HEK293 (cell line): ENCODE data around the gene FOXF1.
A peak's percentile ranks its signal among the peaks of the same experiment; 100 is the strongest.

Experiments used
- CTCF ChIA-PET: fragments of 350-600 bp; formaldehyde crosslinking; extraction: SDS; loops from one replicate; lab custom pipeline; 2021; ENCODE audit warnings: antibody characterized with exemption; lab: Yijun Ruan, JAX
- POLR2A ChIA-PET: fragments of 300-600 bp; formaldehyde crosslinking; extraction: SDS; loops from one replicate; lab custom pipeline; 2020; ENCODE audit warnings: antibody characterized with exemption, inconsistent platforms; lab: Yijun Ruan, JAX
- H3K27ac ChIP-seq: fragments of 200-500 bp; sonication (Bioruptor generic); 2 replicates; pipeline ENCODE4 v1.5.1; 2014; ENCODE audit warnings: low read depth, low read length, control low read depth, inconsistent platforms; ENCODE audit errors: extremely low read depth
- H3K36me3 ChIP-seq, 2 experiments: fragments of 200-500 bp in 1 of 2; sonication (Bioruptor generic) in 1 of 2; 1 replicate in 1 of 2; 2 replicates in 1 of 2; pipeline ENCODE4 v1.5.1; 2014 to 2017; ENCODE audit warnings: inconsistent platforms in 2 of 2, low read length in 2 of 2; ENCODE audit not compliant: control insufficient read depth in 2 of 2, insufficient read depth in 1 of 2
- H3K4me1 ChIP-seq: fragments of 200-500 bp; sonication (Bioruptor generic); 2 replicates; pipeline ENCODE4 v1.5.1; 2014; ENCODE audit warnings: mild to moderate bottlenecking, low read length, inconsistent platforms; ENCODE audit not compliant: control insufficient read depth, insufficient read depth
- H3K4me3 ChIP-seq: 2 replicates; pipeline ENCODE4 v1.5.1; 2011; ENCODE audit warnings: low read depth, mild to moderate bottlenecking, control low read depth, low read length, moderate library complexity
- H3K9me3 ChIP-seq: fragments of 200-500 bp; sonication (Bioruptor generic); 2 replicates; pipeline ENCODE4 v1.5.1; 2014; ENCODE audit warnings: low read depth, low read length, inconsistent platforms; ENCODE audit not compliant: control insufficient read depth, insufficient read depth
- EGR2 ChIP-seq: fragments of 450-650 bp; formaldehyde crosslinking; IDR thresholded peaks from 2 replicates; pipeline ENCODE4 v1.5.1; 2016; ENCODE audit warnings: low read depth, missing biosample characterization, missing genetic modification characterization
- KLF16 ChIP-seq: fragments of 450-650 bp; formaldehyde crosslinking; IDR thresholded peaks from 2 replicates; pipeline ENCODE4 v1.5.1; 2017; ENCODE audit warnings: missing biosample characterization, missing genetic modification characterization
- RBAK ChIP-seq: fragments of 450-650 bp; formaldehyde crosslinking; IDR thresholded peaks from 2 replicates; pipeline ENCODE4 v1.5.1; 2016; ENCODE audit warnings: missing biosample characterization, missing genetic modification characterization
- ZBTB48 ChIP-seq: fragments of 450-650 bp; formaldehyde crosslinking; IDR thresholded peaks from 2 replicates; pipeline ENCODE4 v1.5.1; 2016; ENCODE audit warnings: missing biosample characterization, missing genetic modification characterization
- ZFHX2 ChIP-seq: fragments of 450-650 bp; formaldehyde crosslinking; conservative IDR thresholded peaks from 2 replicates; pipeline ENCODE4 v1.5.1; 2016; ENCODE audit warnings: missing biosample characterization, missing genetic modification characterization
- ZFP41 ChIP-seq: fragments of 450-650 bp; formaldehyde crosslinking; IDR thresholded peaks from 2 replicates; pipeline ENCODE4 v1.5.1; 2016; ENCODE audit warnings: missing biosample characterization, missing genetic modification characterization, borderline replicate concordance
- ZNF138 ChIP-seq: fragments of 450-650 bp; formaldehyde crosslinking; IDR thresholded peaks from 2 replicates; pipeline ENCODE4 v1.5.1; 2016; ENCODE audit warnings: missing biosample characterization, missing genetic modification characterization, borderline replicate concordance
- ZNF155 ChIP-seq: fragments of 450-650 bp; formaldehyde crosslinking; IDR thresholded peaks from 2 replicates; pipeline ENCODE4 v1.5.1; 2016; ENCODE audit warnings: missing biosample characterization, missing genetic modification characterization
- ZNF221 ChIP-seq: fragments of 450-650 bp; formaldehyde crosslinking; IDR thresholded peaks from 2 replicates; pipeline ENCODE4 v1.5.1; 2017; ENCODE audit warnings: missing biosample characterization, missing genetic modification characterization, borderline replicate concordance
- ZNF341 ChIP-seq: fragments of 450-650 bp; formaldehyde crosslinking; IDR thresholded peaks from 2 replicates; pipeline ENCODE4; 2016; ENCODE audit warnings: low read depth, missing biosample characterization, missing genetic modification characterization
- ZNF416 ChIP-seq: fragments of 450-650 bp; formaldehyde crosslinking; IDR thresholded peaks from 2 replicates; pipeline ENCODE4 v1.5.1; 2016; ENCODE audit warnings: missing biosample characterization, missing genetic modification characterization
- ZNF423 ChIP-seq: fragments of 450-650 bp; formaldehyde crosslinking; IDR thresholded peaks from 2 replicates; pipeline ENCODE4 v1.5.1; 2016; ENCODE audit warnings: missing biosample characterization, missing genetic modification characterization
- ZNF488 ChIP-seq: fragments of 450-650 bp; formaldehyde crosslinking; IDR thresholded peaks from 2 replicates; pipeline ENCODE4 v1.5.1; 2016; ENCODE audit warnings: missing biosample characterization, missing genetic modification characterization
- ZNF518A ChIP-seq: fragments of 450-650 bp; formaldehyde crosslinking; conservative IDR thresholded peaks from 2 replicates; pipeline ENCODE4 v1.5.1; 2016; ENCODE audit warnings: low read depth, missing biosample characterization, missing genetic modification characterization
- ZNF521 ChIP-seq: fragments of 450-650 bp; formaldehyde crosslinking; IDR thresholded peaks from 2 replicates; pipeline ENCODE4 v1.5.1; 2017; ENCODE audit warnings: missing biosample characterization, mild to moderate bottlenecking, missing genetic modification characterization
- ZNF571 ChIP-seq: fragments of 450-650 bp; formaldehyde crosslinking; IDR thresholded peaks from 2 replicates; pipeline ENCODE4 v1.5.0; 2017; ENCODE audit warnings: missing biosample characterization, missing genetic modification characterization
- ZNF610 ChIP-seq: fragments of 450-650 bp; formaldehyde crosslinking; IDR thresholded peaks from 2 replicates; pipeline ENCODE4 v1.5.1; 2016; ENCODE audit warnings: missing biosample characterization, missing genetic modification characterization, borderline replicate concordance
- ZNF654 ChIP-seq: fragments of 450-650 bp; formaldehyde crosslinking; IDR thresholded peaks from 2 replicates; pipeline ENCODE4 v1.5.1; 2016; ENCODE audit warnings: low read depth, missing biosample characterization, missing genetic modification characterization
- ZNF658 ChIP-seq: fragments of 450-650 bp; formaldehyde crosslinking; IDR thresholded peaks from 2 replicates; pipeline ENCODE4; 2016; ENCODE audit warnings: missing biosample characterization, missing genetic modification characterization
- ZNF677 ChIP-seq: fragments of 450-650 bp; IDR thresholded peaks from 2 replicates; pipeline ENCODE4 v1.5.0; 2018; ENCODE audit warnings: missing biosample characterization, mild to moderate bottlenecking, missing genetic modification characterization, moderate library complexity
- ZNF707 ChIP-seq: fragments of 450-650 bp; formaldehyde crosslinking; IDR thresholded peaks from 2 replicates; pipeline ENCODE4 v1.5.1; 2016; ENCODE audit warnings: missing biosample characterization, missing genetic modification characterization
- TF ChIP-seq, protein P1 (sequence below): fragments of 450-650 bp; formaldehyde crosslinking; IDR thresholded peaks from 2 replicates; pipeline ENCODE4 v1.5.1; 2017; ENCODE audit warnings: missing biosample characterization, missing genetic modification characterization
- TF ChIP-seq, protein P2 (sequence below): fragments of 450-650 bp; formaldehyde crosslinking; IDR thresholded peaks from 2 replicates; pipeline ENCODE4 v1.5.1; 2016; ENCODE audit warnings: missing biosample characterization, missing genetic modification characterization
- TF ChIP-seq, protein P3 (sequence below): fragments of 450-650 bp; formaldehyde crosslinking; IDR thresholded peaks from 2 replicates; pipeline ENCODE4 v1.5.1; 2016; ENCODE audit warnings: missing biosample characterization, missing genetic modification characterization, low read depth

The FOXF1 gene

GRCh38 chr16:86498671-86499439, 11.5 kb upstream of the FOXF1 start:
- Histone ChIP-seq H3K9me3 (no peaks in the 10 kb centered on the region), H3K4me1 (no peaks in the 10 kb centered on the region), H3K27ac (no peak overlapping the region), H3K4me3 (peak overlapping the region; percentile 24), H3K36me3 (no peaks in the 10 kb centered on the region)
- no peak for TF ChIP-seq ZFP41
- peak; percentile 48; the same call in 1 of the 2 replicates for TF ChIP-seq ZNF341 (tag by site-specific recombination)
- TF ChIP-seq ZNF488 (tag by site-specific recombination), result no peak
- TF ChIP-seq ZNF610 (tag by site-specific recombination), result no peak
- TF ChIP-seq ZNF221 (tag by site-specific recombination), result no peak
- no peak for TF ChIP-seq ZNF658 (tag by site-specific recombination)
- TF ChIP-seq ZNF677 (tag by site-specific recombination), result no peak
- no peak for TF ChIP-seq ZNF138 (tag by site-specific recombination)
- no peak for TF ChIP-seq ZNF155 (tag by site-specific recombination)
- TF ChIP-seq ZNF654 (tag by site-specific recombination), result no peak
- TF ChIP-seq EGR2, result peak; percentile 84
- no peak for TF ChIP-seq ZNF521 (tag by site-specific recombination)
- no peak for TF ChIP-seq ZNF571 (tag by site-specific recombination)
- no peak for TF ChIP-seq KLF16 (tag by site-specific recombination)
- no peak for TF ChIP-seq ZNF518A (tag by site-specific recombination)
- TF ChIP-seq ZNF707 (tag by site-specific recombination), result no peak
- peak; percentile 76 for TF ChIP-seq ZFHX2 (tag by site-specific recombination)
- TF ChIP-seq, protein P1, sequence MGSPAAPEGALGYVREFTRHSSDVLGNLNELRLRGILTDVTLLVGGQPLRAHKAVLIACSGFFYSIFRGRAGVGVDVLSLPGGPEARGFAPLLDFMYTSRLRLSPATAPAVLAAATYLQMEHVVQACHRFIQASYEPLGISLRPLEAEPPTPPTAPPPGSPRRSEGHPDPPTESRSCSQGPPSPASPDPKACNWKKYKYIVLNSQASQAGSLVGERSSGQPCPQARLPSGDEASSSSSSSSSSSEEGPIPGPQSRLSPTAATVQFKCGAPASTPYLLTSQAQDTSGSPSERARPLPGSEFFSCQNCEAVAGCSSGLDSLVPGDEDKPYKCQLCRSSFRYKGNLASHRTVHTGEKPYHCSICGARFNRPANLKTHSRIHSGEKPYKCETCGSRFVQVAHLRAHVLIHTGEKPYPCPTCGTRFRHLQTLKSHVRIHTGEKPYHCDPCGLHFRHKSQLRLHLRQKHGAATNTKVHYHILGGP (tag by site-specific recombination), result no peak
- no peak for TF ChIP-seq ZNF416 (tag by site-specific recombination)
- TF ChIP-seq ZBTB48, result no peak
- no peak for TF ChIP-seq RBAK (tag by site-specific recombination)
- TF ChIP-seq, protein P2, sequence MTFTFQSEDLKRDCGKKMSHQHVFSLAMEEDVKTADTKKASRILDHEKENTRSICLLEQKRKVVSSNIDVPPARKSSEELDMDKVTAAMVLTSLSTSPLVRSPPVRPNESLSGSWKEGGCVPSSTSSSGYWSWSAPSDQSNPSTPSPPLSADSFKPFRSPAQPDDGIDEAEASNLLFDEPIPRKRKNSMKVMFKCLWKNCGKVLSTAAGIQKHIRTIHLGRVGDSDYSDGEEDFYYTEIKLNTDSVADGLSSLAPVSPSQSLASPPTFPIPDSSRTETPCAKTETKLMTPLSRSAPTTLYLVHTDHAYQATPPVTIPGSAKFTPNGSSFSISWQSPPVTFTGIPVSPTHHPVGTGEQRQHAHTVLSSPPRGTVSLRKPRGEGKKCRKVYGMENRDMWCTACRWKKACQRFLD, result no peak
- no peak for TF ChIP-seq ZNF423 (tag by site-specific recombination)
- TF ChIP-seq, protein P3, sequence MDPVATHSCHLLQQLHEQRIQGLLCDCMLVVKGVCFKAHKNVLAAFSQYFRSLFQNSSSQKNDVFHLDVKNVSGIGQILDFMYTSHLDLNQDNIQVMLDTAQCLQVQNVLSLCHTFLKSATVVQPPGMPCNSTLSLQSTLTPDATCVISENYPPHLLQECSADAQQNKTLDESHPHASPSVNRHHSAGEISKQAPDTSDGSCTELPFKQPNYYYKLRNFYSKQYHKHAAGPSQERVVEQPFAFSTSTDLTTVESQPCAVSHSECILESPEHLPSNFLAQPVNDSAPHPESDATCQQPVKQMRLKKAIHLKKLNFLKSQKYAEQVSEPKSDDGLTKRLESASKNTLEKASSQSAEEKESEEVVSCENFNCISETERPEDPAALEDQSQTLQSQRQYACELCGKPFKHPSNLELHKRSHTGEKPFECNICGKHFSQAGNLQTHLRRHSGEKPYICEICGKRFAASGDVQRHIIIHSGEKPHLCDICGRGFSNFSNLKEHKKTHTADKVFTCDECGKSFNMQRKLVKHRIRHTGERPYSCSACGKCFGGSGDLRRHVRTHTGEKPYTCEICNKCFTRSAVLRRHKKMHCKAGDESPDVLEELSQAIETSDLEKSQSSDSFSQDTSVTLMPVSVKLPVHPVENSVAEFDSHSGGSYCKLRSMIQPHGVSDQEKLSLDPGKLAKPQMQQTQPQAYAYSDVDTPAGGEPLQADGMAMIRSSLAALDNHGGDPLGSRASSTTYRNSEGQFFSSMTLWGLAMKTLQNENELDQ (tag by site-specific recombination), result no peak
- POLR2A ChIA-PET, result no interaction called here
- CTCF ChIA-PET, result no interaction called here
